Measurements from ENCODE around the gene HEBP2.
"Not testable (repeated sequence)": the region's sequence is repeated elsewhere in the genome, so short reads cannot be mapped to it uniquely, and the experiment has no call there.

The HEBP2 gene

GRCh38 chr6:138424004-138424904 is 20.2 kb downstream of the HEBP2 start:
- no peak for DNase-seq (ENCODE audit: low read depth in 2 of 2)

- DNase-seq (ENCODE audit: low read depth in 2 of 2), result not testable (repeated sequence)
Measured at GRCh38 chr6:138425256-138425655, 21.2 kb downstream of the HEBP2 start.

GRCh38 chr6:138426500-138427123 is 22.6 kb downstream of the HEBP2 start:
- DNase-seq (ENCODE audit: low read depth in 2 of 2), result no peak

GRCh38 chr6:138427701-138428100 is 23.7 kb downstream of the HEBP2 start:
- no peak for DNase-seq (ENCODE audit: low read depth in 2 of 2)

- DNase-seq (ENCODE audit: low read depth in 2 of 2), result no peak
Measured at GRCh38 chr6:138428944-138429598, 25.0 kb downstream of the HEBP2 start.

GRCh38 chr6:138429761-138430160 is 25.7 kb downstream of the HEBP2 start:
- DNase-seq (ENCODE audit: low read depth in 2 of 2), result no peak

GRCh38 chr6:138430361-138431145 is 26.5 kb downstream of the HEBP2 start:
- DNase-seq (ENCODE audit: low read depth in 2 of 2), result no peak

GRCh38 chr6:138431256-138432062 is 27.4 kb downstream of the HEBP2 start:
- DNase-seq (ENCODE audit: low read depth in 2 of 2), result no peak

GRCh38 chr6:138432063-138432356 is 28.0 kb downstream of the HEBP2 start:
- no peak for DNase-seq (ENCODE audit: low read depth in 2 of 2)

- DNase-seq (ENCODE audit: low read depth in 2 of 2), result no peak
Measured at GRCh38 chr6:138434096-138434495, 30.1 kb downstream of the HEBP2 start.

- DNase-seq (ENCODE audit: low read depth in 2 of 2), result no peak
Measured at GRCh38 chr6:138434925-138435324, 30.9 kb downstream of the HEBP2 start.

GRCh38 chr6:138439546-138439945 is 35.5 kb downstream of the HEBP2 start:
- DNase-seq (ENCODE audit: low read depth in 2 of 2), result no peak

GRCh38 chr6:138440296-138440695 is 36.3 kb downstream of the HEBP2 start:
- no peak for DNase-seq (ENCODE audit: low read depth in 2 of 2)

- no peak for DNase-seq (ENCODE audit: low read depth in 2 of 2)
Measured at GRCh38 chr6:138440758-138441357, 36.8 kb downstream of the HEBP2 start.

- DNase-seq (ENCODE audit: low read depth in 2 of 2), result no peak
Measured at GRCh38 chr6:138441965-138442364, 37.9 kb downstream of the HEBP2 start.

- DNase-seq (ENCODE audit: low read depth in 2 of 2), result no peak
Measured at GRCh38 chr6:138442663-138443062, 38.6 kb downstream of the HEBP2 start.

- DNase-seq (ENCODE audit: low read depth in 2 of 2), result no peak
Measured at GRCh38 chr6:138443979-138444378, 40.0 kb downstream of the HEBP2 start.

GRCh38 chr6:138446821-138447220 is 42.8 kb downstream of the HEBP2 start:
- no peak for DNase-seq (ENCODE audit: low read depth in 2 of 2)

- DNase-seq (ENCODE audit: low read depth in 2 of 2), result no peak
Measured at GRCh38 chr6:138450445-138450844, 46.4 kb downstream of the HEBP2 start.

GRCh38 chr6:138451043-138451442 is 47.0 kb downstream of the HEBP2 start:
- DNase-seq (ENCODE audit: low read depth in 2 of 2), result no peak

Measured in activated CD8-positive, alpha-beta memory T cell treated with anti-CD3 and anti-CD28 coated beads for 4 hours (primary cell).